Erythroblast (primary cell): ENCODE results near the gene PRF1.
A peak's percentile ranks its signal among the peaks of the same experiment; 100 is the strongest.
"Not testable (repeated sequence)": the region's sequence is repeated elsewhere in the genome, so short reads cannot be mapped to it uniquely, and the experiment has no call there.

Experiments used
- DNase-seq, 2 experiments: peaks; one replicate each; lab custom pipeline; 2025; lab: John Stamatoyannopoulos, UW
- GATA1 ChIP-seq: IDR thresholded peaks from 2 replicates; pipeline ENCODE4 v1.6.1; 2011; ENCODE audit warnings: low read depth, mild to moderate bottlenecking, control low read depth, low read length, moderate library complexity
- POLR2A ChIP-seq: IDR thresholded peaks from 2 replicates; pipeline ENCODE4 v1.6.1; 2011; ENCODE audit warnings: mild to moderate bottlenecking, low read length

PRF1 gene

DNA sequence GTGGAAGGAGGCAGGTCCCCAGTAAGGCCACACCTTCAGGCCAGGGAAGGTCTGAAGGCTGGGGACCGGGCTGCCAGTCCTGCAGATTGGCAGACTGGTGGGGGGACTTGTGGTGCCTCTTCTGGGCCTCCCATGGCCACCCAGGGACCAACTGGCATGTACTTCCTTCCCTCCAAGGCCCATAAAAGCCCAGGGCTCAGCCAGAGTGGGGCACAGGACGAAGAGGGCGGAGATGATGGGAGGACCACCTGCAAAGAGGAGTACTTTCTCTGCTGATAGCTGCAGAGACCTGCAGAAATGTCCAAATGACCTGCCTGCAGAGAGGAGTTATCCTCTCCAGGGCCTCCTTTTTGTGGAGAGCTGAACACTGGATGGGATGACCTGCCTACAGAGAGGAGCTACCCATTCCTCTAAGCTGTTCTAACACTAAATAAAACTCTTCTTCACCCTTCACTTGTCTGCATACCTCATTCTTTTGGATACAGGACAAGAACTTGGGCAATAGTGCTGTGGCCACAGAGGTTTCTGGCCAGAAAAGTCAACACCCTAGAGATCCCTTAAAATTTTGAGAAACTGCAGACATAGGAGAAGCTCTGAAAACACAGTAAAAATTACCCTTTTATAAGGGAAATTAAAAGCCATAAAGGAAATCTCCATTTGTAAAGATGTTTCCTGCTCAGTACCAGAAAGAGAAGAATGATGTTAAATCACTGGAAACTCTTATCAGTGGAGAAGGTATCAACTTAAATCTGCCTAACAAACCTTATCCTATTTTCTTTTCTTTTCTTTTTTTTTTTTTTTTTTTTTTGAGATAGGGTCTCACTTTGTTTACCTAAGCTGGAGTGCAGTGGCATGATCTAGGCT lies 20.7 kb upstream of the PRF1 start:
- no peak for DNase-seq
- TF ChIP-seq GATA1 (no peak), POLR2A (no peak)

DNA sequence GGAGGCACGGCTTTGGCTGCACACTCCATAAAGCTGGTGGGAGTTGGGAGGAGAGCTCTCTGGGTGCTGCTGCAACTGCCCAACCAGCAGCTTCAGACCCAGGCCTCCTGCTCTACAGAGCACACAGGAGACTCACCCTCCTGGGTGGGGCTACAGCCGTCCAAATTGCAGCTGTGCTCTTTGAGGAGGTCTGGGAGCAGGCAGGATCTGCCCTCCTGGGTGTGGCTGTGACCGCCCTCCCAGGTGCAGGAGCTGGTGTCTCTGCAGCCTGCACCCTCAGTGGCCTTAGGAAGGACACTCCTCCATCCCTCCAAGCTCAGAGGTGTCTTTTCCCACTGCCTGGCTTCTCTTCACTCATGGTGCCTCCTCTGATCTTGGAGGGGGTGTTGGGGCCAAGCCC lies 20.0 kb upstream of the PRF1 start:
- no peak for DNase-seq
- no peak for TF ChIP-seq GATA1
- TF ChIP-seq POLR2A, result no peak

DNA sequence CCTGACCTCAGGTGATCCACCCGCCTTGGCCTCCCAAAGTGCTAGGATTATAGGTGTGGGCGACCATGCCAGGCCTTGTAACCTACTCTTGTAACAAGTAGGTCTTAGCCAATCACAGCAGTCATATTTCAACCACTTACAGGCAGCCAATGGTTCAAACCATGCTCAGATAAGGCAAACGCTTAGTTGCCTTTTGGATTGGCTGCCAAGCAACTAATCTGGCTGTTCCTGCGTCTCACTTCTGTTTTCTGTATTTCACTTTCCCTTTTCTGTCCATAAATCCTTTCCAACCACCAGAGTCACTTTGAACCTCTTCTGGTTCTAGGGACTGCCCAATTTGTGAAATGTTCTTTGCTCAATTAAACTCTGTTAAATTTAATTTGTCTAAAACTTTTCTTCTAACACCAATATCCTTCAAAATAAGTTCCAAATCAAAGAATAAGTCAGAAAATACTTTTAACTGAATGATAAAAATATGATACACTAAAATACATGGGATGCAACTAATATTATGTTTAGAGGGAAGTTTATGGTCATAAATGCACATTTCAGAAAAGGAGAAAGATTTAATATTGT lies 19.1 kb upstream of the PRF1 start:
- TF ChIP-seq POLR2A (no peak), GATA1 (no peak)

DNA sequence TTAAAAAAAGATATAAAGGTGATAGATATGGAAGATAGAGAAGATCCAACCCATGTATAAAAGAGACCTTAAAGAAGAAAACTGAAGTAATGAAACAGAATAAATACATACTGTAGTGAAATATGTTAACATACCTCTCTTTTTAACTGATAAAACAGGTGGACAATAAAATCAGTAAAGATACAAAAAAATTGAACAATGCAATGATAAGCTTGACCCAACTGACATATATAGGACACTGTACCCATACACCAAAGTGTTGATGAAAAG lies 17.4 kb upstream of the PRF1 start:
- DNase-seq, result no peak
- TF ChIP-seq POLR2A, result no peak

More for the DNA sequence above, 19.1 kb upstream of the PRF1 start:
- DNase-seq, result no peak

DNA sequence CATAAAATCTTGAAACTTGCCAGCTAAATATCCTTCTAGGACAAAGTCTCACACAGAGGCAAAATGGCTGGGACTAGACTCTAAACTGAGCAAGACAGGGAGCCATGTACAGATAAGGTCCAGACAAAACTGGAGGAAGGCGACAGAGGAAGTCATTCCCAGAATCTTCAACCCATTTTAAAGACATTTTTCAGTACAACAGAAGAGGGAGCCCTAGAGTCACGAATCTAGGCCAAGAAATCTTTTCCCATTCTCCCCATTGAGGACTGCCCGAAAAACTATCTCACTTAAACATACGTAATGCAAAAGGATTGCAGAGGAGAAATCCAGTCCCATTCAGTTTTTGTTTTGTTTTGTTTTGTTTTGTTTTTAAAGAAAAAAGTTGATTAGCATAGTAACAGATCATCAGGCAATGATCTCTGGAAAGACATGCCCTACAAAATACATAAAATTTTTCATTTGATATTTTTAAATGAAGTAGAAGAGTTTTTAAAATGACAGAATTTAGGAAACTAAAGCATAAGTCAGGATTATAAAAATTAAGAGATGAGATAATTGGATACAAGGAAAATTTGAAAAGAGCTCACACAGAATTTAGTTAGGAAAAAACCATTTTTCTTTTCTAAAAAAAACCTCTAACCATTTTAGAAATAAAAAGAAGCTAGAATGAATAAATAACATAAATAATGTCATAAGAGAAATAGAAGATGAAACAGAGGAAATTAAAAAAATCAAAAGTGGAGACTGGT lies 16.9 kb upstream of the PRF1 start:
- peak in 1 of 2 experiments; percentile 3 for DNase-seq
- TF ChIP-seq GATA1 (no peak), POLR2A (no peak)

DNA sequence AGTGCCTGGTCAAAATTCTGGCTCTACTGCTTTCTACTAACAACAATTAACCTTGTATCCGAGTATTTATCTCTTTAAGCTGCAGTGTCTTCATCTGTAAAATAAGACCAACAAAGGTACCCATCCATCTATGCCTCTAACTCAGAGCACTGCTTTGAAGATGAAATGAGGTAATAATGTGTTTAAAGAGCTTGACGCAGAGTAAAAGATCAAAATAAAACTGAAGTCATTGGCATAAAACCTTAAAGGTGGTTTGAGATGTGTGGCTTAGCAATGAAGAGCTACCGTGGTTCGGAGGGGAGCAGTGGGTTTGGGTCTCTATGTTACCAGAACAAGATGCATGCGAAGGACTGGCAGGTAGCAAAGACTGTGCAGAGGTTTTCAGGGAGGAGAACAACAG lies 16.1 kb upstream of the PRF1 start:
- DNase-seq, result no peak
- TF ChIP-seq POLR2A, result no peak
- TF ChIP-seq GATA1, result no peak

DNA sequence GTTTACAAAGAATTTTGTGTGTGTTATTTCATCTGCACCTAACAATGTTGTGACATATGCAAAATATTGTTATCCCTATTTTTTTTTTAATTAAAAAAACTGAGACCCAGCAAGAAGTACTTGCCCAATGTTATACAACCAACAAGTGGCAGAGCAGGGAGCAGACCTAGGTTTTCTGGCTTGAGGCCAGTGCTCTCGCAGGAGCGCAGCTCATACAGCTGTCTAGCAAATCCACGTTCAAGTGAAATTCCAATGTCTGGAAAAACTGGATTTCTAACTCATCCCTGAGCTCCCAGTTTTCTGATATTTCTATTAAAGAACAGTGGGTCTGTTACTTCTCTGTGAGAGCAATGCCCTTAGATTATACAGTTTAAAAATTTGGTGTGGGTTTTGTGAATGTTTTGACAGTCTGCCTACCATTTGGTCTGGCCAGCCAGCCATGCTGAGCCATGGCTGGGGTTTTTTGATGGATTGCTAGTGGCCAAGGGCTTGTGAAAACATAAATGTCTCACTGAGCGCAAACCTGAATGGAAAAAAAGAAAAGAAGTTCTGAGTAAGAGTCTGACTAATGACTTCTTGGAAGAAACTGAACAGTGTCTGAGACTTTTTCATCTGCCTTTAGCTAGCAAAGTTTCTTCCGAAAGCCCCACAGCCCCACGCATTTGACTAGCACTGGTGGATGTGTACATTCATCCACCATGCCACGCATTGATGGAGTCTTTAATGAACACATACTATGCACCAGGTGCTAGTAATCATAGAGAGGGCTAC lies 15.4 kb upstream of the PRF1 start:
- no peak for DNase-seq
- TF ChIP-seq GATA1 (no peak), POLR2A (no peak)

DNA sequence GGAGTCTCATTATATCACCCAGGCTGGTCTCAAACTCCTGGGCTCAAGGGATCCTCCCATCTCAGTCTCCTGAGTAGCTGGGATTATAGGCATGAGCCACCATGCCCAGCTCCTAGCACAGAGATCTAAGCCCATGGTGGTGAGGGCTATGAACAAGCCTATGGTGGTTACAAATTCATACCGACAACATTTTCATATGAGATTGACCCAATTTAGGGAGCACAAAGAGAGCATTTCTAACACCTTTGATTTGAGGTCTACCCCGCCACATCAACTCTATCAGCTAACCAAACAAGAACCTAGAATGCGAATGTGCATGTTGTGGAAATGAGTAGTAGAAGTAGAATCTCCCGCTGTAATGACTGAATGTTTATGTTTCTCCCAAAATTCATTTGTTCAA lies 14.2 kb upstream of the PRF1 start:
- no peak for TF ChIP-seq GATA1
- no peak for TF ChIP-seq POLR2A
- no peak for DNase-seq

DNA sequence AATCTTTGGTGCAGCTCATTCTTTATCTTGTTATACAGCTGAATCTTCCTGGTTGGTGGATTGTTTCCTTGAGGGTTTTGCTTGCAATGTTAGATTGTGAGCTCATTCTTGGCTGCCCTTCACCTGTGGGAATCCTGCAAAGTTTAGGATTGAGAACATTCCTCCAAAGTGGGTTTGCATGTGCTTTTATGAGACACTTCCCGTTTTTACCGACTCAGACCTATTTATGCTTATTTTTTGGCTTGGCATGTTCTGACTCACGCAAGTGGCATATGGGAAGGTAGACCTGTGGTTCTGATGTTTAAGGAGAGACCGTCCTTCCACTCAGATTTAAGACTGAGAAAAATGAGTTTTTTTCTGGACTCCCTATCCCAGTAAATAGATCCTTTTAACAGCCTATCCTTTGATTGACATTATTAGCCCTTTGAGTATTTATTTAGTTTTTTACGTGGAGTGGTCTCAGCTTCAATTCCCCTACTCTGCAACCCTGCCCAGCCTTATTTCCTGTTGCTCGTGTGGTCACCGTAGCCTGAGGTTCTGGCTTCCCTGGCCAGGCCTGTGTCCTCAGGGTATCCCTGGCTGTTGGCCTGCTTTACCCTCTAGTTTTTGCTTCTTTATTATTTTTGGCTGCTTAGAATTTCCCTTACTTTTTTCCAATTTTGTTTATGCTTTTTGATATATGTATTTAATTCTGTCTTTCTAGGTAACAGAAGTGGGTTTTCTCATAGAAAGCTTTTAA lies 13.4 kb upstream of the PRF1 start:
- DNase-seq, result no peak
- TF ChIP-seq GATA1 (no peak), POLR2A (no peak)

DNA sequence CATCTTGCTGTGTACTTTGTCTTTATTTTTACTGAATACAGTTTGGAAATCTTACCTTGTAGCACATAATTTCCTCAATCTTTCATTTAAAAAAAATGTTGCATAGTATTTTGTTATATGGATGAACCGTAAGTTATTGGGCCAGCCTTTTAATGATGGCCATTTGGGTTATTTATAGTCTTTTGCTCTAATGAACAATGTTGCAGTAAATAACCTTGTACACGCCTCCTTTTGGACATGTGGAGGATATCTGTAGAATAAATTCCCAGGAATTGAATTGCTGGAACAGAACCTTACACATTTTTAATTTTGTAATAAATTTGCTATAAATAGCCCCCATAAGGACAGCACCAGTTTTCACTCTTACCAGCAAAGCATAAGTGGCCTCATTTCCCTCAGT lies 12.7 kb upstream of the PRF1 start:
- DNase-seq, result no peak
- no peak for TF ChIP-seq POLR2A
- TF ChIP-seq GATA1, result no peak

DNA sequence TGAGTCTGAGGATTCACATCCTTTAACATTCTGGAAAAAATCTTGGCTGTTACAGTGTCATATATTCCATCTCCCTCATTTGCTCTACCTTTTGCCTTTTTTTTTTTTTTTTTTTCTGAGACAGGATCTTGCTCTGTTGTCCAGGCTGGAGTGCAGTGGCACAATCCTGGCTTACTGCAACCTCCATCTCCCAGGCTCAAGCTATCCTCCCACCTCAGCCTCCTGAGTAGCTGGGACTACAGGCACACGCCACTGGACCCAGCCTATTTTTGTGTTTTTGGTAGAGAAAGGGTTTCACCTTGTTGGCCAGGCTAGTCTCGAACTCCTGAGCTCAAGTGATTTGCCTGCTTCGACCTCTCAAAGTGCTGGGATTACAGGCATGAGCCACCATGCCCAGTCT lies 11.8 kb upstream of the PRF1 start:
- not testable (repeated sequence) for DNase-seq

DNA sequence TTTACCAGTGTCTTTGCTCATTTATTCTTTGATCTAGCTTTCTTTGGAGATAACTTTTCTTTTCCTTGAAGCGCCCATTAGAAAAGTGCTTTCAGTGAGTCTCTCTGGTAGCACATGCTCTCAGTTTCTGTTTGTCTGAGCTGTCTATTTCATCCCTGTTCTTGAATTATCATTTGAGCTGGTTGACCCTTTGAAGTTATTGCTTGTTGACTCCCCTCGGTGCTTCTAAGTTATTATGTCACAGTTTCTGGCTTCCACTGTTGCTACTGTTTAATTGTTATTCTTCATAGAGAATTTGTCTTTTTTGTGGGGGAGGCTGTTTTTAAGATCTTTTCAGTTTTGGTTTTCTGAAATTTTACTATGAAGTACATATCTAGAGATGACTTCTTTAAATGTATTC lies 11.4 kb upstream of the PRF1 start:
- no peak for DNase-seq
- TF ChIP-seq GATA1 (no peak), POLR2A (no peak)

DNA sequence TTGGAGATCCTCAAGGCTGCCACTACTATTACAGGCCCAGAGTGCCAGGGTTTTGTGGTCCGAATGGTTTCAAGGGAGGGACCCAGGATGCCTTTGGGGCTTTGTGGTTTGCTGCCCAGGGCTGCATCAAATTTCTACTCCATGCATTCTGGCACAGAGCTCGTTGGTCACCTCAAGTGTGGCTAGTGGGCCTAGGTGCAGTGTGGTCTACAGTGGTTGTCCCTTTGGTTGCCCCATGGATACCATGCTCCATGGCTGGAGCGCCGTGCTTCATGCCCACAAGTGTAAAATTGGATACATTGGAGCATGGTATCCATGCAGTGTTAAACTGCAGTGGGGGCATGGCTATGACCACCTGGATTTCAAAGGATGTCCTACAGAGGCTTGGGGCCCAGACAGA lies 5.4 kb upstream of the PRF1 start:
- no peak for DNase-seq

More for the DNA sequence above, 5.4 kb upstream of the PRF1 start:
- TF ChIP-seq GATA1, result no peak
